ENCODE measurements around the gene DYNLT4.
"Not testable (repeated sequence)": the region's sequence is repeated elsewhere in the genome, so short reads cannot be mapped to it uniquely, and the experiment has no call there.

Gene DYNLT4

DNA sequence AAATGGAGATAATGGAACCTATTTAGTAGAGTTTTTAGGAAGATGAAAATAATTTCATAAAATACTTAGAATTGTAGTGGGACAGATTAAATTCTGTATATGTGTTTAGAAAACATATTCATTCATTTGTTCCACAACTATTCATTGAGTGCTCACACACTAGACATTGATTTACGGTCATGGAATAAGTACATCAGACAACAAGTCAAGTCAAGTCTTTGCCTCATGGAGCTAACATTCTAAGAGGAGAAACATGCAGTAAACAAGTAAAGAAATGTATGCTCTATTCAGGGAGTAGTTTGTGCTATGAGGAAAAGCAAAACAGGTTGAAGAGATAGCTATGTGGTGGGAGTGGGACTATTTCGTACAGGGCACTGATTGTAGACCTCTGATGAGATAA lies 10.2 kb upstream of the DYNLT4 start:
- H3K9me3 ChIP-seq (ENCODE audit: control insufficient read depth, insufficient read depth, low read length) = no peaks in the 10 kb centered on the region
- H3K79me2 ChIP-seq (ENCODE audit: control insufficient read depth, low read length) = no peaks in the 10 kb centered on the region
- H3K9me2 ChIP-seq (replicated peaks; ENCODE audit: control insufficient read depth, low read length) = no peaks in the 10 kb centered on the region
- TF ChIP-seq CTCF (IDR thresholded peaks at IDR 0.05; ENCODE audit: low read depth, low read length, poor library complexity, severe bottlenecking) = no peak
- TF ChIP-seq EZH2phosphoT487 (IDR thresholded peaks at IDR 0.05; ENCODE audit: borderline replicate concordance, low read length) = no peak
- no peak overlapping the region for H3K4me3 ChIP-seq (ENCODE audit: low read length)
- H3F3A ChIP-seq (ENCODE audit: control insufficient read depth, insufficient read depth) = peaks cover 13% of the 10 kb centered on the region
- H3K36me3 ChIP-seq (ENCODE audit: control insufficient read depth, low read length) = no peaks in the 10 kb centered on the region
- H3K4me2 ChIP-seq (ENCODE audit: low read length) = no peak overlapping the region
- H3K27me3 ChIP-seq (ENCODE audit: control insufficient read depth, low read length) = no peaks in the 10 kb centered on the region
- H3K4me1 ChIP-seq (ENCODE audit: control insufficient read depth, low read length) = peaks cover 47% of the 10 kb centered on the region
- no peaks in the 10 kb centered on the region for H4K20me1 ChIP-seq (ENCODE audit: control insufficient read depth, insufficient read depth, low read depth, low read length)
- no peak overlapping the region for H3K27ac ChIP-seq (ENCODE audit: low read depth, low read length)

- peaks cover 14% of the 10 kb centered on the region for H3F3A ChIP-seq (ENCODE audit: control insufficient read depth, insufficient read depth)
These were observed 8.8 kb upstream of the DYNLT4 start for GRCh38 chr1:44815926-44816325.

GRCh38 chr1:44812822-44813543 lies 5.8 kb upstream of the DYNLT4 start:
- peaks cover 52% of the 10 kb centered on the region for H3K4me1 ChIP-seq (ENCODE audit: control insufficient read depth, low read length)
- no peaks in the 10 kb centered on the region for H3K27me3 ChIP-seq (ENCODE audit: control insufficient read depth, low read length)
- H3K9me3 ChIP-seq (ENCODE audit: control insufficient read depth, insufficient read depth, low read length) = no peaks in the 10 kb centered on the region
- no peak overlapping the region for H3K27ac ChIP-seq (ENCODE audit: low read depth, low read length)
- peak overlapping the region; percentile 76 for H3K4me2 ChIP-seq (ENCODE audit: low read length)
- H3K9me2 ChIP-seq (replicated peaks; ENCODE audit: control insufficient read depth, low read length) = no peaks in the 10 kb centered on the region
- H3K4me3 ChIP-seq (ENCODE audit: low read length) = peak overlapping the region; percentile 78
- TF ChIP-seq CTCF (IDR thresholded peaks at IDR 0.05; ENCODE audit: low read depth, low read length, poor library complexity, severe bottlenecking) (no peak), EZH2phosphoT487 (IDR thresholded peaks at IDR 0.05; ENCODE audit: borderline replicate concordance, low read length) (no peak)
- peaks cover 14% of the 10 kb centered on the region; the same call in 1 of the 2 replicates for H3F3A ChIP-seq (ENCODE audit: control insufficient read depth, insufficient read depth)
- H3K36me3 ChIP-seq (ENCODE audit: control insufficient read depth, low read length) = peaks cover 7% of the 10 kb centered on the region
- H3K79me2 ChIP-seq (ENCODE audit: control insufficient read depth, low read length) = peaks cover 4% of the 10 kb centered on the region; the same call in 1 of the 2 replicates
- no peaks in the 10 kb centered on the region for H4K20me1 ChIP-seq (ENCODE audit: control insufficient read depth, insufficient read depth, low read depth, low read length)

More at GRCh38 chr1:44815926-44816325, 8.8 kb upstream of the DYNLT4 start:
- not testable (repeated sequence) for H3K9me3 ChIP-seq (ENCODE audit: control insufficient read depth, insufficient read depth, low read length); H3K27ac ChIP-seq (ENCODE audit: low read depth, low read length); H3K9me2 ChIP-seq (replicated peaks; ENCODE audit: control insufficient read depth, low read length); H3K36me3 ChIP-seq (ENCODE audit: control insufficient read depth, low read length); H3K4me2 ChIP-seq (ENCODE audit: low read length); H3K4me3 ChIP-seq (ENCODE audit: low read length); H3K27me3 ChIP-seq (ENCODE audit: control insufficient read depth, low read length); H4K20me1 ChIP-seq (ENCODE audit: control insufficient read depth, insufficient read depth, low read depth, low read length); H3K79me2 ChIP-seq (ENCODE audit: control insufficient read depth, low read length)
- peaks cover 44% of the 10 kb centered on the region for H3K4me1 ChIP-seq (ENCODE audit: control insufficient read depth, low read length)

DNA sequence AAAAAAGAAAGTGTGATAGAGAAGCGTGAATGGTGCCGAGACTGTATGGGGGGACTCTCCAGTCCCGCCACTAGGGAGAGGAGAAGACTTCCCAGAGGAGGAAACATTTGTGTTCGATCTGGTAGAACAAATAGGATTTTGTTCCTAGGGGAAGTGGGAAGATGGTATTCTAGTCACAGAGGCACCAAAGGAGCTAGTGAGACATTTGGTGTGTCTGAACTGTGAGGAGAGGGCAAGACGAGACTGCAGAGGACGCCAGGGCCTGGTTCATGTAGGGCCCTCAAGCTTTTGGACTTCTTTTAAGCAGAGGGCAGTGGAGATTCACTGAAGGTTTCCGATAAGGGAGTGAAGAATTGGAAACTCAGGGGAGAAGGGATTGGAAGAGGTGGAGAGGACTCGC lies 4.1 kb upstream of the DYNLT4 start:
- Histone ChIP-seq H3K9me2 (replicated peaks; ENCODE audit: control insufficient read depth, low read length) (no peaks in the 10 kb centered on the region), H3K4me2 (ENCODE audit: low read length) (no peak overlapping the region), H4K20me1 (ENCODE audit: control insufficient read depth, insufficient read depth, low read depth, low read length) (no peaks in the 10 kb centered on the region), H3K9me3 (ENCODE audit: control insufficient read depth, insufficient read depth, low read length) (no peaks in the 10 kb centered on the region), H3K27ac (ENCODE audit: low read depth, low read length) (no peak overlapping the region), H3F3A (ENCODE audit: control insufficient read depth, insufficient read depth) (peaks cover 16% of the 10 kb centered on the region; the same call in 1 of the 2 replicates), H3K4me1 (ENCODE audit: control insufficient read depth, low read length) (peaks cover 68% of the 10 kb centered on the region), H3K4me3 (ENCODE audit: low read length) (no peak overlapping the region), H3K27me3 (ENCODE audit: control insufficient read depth, low read length) (no peaks in the 10 kb centered on the region), H3K79me2 (ENCODE audit: control insufficient read depth, low read length) (peaks cover 9% of the 10 kb centered on the region; the same call in 1 of the 2 replicates), H3K36me3 (ENCODE audit: control insufficient read depth, low read length) (peaks cover 22% of the 10 kb centered on the region)
- TF ChIP-seq EZH2phosphoT487 (IDR thresholded peaks at IDR 0.05; ENCODE audit: borderline replicate concordance, low read length) = no peak
- TF ChIP-seq CTCF (IDR thresholded peaks at IDR 0.05; ENCODE audit: low read depth, low read length, poor library complexity, severe bottlenecking) = no peak

DNA sequence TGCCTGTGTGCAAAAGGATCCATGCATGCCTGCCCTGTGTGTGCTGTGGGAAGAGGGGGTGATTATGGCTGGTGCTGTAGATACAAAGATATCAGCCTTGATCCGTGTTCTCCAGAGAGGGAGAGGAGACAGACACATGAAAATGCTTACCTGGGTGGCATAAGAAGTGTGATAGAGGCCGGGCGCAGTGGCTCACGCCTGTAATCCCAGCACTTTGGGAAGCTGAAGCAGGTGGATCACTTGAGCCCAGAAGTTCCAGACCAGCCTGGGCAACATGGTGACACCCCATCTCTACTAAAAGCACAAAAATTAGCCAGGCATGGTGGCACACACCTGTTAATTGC lies 3.6 kb upstream of the DYNLT4 start:
- H4K20me1 ChIP-seq (ENCODE audit: control insufficient read depth, insufficient read depth, low read depth, low read length); H3K4me2 ChIP-seq (ENCODE audit: low read length); H3K27me3 ChIP-seq (ENCODE audit: control insufficient read depth, low read length); H3K9me3 ChIP-seq (ENCODE audit: control insufficient read depth, insufficient read depth, low read length); H3K4me3 ChIP-seq (ENCODE audit: low read length); H3K27ac ChIP-seq (ENCODE audit: low read depth, low read length); H3K79me2 ChIP-seq (ENCODE audit: control insufficient read depth, low read length); H3K9me2 ChIP-seq (replicated peaks; ENCODE audit: control insufficient read depth, low read length): not testable (repeated sequence)
- Histone ChIP-seq H3K36me3 (ENCODE audit: control insufficient read depth, low read length) (peaks cover 26% of the 10 kb centered on the region), H3F3A (ENCODE audit: control insufficient read depth, insufficient read depth) (peaks cover 16% of the 10 kb centered on the region; the same call in 1 of the 2 replicates), H3K4me1 (ENCODE audit: control insufficient read depth, low read length) (peaks cover 68% of the 10 kb centered on the region)

All from DOHH2 (cell line).